ENCODE data around the gene SEMA5B.

The SEMA5B gene

DNA sequence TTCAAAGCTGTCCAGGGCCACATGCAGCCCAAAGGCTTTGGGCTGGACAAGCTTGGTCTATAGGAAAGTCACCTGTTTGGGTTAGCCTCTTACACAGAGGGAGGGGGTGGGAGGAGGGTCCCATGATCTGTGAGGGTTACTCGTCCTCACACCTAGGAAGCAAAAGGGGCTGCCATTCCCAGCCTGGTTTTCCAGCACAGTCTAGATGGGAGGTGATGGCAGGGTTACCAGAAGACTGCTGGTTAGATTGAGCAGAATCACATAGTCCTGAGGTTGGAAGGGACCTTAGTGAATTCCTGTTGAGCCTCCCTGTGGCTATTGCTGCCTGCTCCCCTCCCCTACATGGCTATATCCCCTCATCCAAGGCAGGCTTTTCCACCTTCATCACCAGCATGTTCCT is 101.8 kb downstream of the SEMA5B start:
- DNase-seq (ENCODE audit: low spot score): no peak

DNA sequence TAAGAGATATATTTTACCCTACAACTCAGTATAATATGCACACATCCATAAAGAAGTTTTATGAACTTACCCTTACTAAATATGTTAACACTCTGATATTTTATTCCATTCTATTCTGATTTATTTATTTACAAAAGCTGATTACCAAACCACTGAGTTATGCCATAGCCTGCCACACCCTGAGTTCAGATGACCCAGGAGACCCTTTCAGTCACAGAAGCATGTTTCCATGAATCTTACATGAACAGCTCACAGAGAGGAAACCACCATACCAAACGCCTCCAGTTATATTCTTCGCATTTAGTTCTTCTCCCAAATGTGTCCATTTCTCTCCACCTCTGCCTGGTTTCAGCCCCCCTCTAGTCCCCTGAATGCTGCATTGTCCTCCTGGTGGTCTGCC is 103.5 kb downstream of the SEMA5B start:
- DNase-seq (ENCODE audit: low spot score): no peak

DNA sequence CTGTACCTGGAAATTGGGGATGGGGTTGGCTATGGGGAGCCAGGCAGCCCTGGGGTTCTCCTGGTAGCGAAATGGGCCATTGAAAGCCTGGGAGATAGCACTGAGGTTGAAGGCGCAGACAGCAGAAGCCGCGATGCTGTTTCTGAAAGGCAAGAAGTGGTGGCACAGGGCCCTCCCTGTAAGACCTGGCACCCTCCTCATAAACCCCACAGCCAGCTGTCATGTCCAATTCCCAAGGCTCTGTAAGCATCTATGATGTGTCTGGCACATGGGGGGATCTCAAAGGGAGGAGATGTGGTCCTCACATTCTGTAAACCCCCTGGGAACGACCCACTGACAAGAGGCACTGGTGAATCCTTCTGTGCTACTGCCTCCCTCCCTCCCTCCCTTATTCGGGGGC is 104.0 kb downstream of the SEMA5B start:
- DNase-seq (ENCODE audit: low spot score): peak; percentile 85

DNA sequence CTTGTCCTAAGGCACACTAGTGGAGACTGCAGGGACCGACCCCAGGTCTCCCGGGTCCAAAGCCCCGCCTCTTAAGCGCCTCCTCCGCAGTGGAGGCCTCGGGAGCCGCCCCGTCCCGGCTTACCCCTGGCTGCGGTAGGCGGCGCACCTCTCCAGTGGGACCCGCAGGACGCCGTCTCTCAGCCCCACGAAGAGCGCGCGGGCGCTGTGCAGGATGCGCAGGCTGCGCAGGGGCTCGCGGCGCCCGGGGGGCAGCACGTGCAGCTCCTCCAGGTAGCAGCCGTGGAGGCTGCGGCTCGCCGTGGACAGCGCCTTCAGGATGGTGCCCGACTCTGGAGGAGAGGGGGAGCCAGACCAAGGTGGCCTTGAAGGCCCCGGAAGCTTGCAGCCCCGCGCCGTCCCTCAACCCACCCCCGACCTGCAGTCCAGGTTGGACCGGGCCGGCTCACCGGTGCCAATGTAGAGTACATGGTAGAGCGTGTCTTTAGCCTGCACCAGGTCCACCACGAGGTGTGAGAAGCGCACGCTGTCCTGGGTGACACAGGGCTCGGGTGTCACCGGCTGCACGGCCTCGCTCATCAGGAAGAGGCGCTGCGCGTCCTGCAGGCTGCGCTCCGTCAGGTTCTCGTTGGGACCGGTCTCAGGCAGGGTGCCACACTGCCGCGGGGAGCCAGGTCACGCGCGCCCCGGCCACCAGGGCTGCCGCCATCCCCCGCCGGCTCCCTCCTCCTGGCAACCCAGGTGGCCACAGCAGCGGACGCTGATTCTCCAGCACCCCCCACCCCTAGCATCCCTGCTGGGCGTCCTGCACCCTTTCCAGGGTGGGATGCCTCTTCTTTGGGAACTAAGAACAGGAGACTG is 105.5 kb downstream of the SEMA5B start:
- DNase-seq (ENCODE audit: low spot score): no peak

DNA sequence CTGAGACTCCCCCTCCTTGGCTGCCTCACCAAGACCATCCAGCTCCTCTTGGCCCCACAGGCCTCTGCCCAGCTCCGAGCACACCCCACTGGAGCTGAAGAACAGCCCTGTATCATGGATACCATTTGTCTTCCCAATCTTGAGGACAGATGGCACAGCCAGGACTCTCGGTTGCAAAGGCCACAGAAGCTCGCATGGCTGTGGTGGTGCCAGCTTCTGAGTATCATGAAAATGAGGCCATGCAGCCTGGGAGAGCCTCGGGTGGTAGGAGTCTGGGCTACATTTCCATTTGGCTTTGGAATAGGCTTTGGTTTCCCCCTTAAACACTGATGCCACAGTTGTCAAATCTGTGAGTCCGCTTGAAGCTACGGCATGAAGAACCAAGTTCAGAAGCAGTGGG is 106.6 kb downstream of the SEMA5B start:
- DNase-seq (ENCODE audit: low spot score): no peak

DNA sequence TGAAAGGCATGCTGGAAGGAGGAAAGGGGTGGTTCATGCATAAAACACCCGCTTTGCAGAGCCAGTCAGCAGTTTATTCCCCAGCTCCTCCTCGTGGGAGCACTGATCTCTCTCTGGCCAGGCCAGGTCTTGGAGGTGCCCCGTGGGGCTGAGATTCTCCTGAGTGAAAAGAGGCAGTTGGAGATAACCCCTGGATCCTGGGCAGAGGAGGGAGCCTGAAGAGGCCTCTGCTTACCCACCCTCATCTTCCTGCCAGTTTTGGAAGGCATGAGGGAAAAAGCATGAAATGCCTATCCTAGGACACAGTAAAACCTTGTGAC is 108.3 kb downstream of the SEMA5B start:
- DNase-seq (ENCODE audit: low spot score): no peak

DNA sequence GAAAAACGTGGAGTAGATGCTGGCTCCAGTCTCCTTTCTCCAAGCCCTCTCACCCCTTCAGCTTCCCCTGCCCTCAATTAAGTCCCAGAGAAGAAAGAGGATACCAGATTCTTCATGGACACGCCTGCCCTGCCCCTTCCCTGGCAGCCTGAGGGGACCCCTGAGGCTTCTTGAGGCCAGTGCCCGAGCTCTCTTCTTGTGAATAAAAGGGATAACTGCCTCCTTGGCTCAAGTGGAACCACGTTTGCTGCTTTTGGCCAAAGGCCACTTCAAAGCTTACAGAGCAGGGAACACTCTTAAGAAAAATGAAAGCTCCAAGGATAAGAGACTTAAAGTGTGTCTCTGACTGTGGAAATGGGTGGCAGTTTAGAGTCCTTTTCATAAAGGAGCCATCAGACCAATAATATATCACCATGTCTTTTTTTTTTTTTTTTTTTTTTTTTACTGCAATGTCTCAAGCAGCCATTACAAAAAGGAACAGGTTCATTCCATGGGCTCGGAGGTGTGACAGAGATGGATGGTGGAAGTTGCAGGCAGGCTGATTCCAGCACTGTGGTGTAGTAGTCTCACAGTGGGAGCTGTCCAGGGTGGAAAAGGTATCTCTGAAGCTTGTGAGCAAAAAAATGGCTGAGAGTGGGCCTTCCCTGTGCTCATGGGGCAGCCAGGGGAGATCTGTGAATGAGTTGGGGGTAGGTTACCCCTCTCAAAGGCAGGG is 108.8 kb downstream of the SEMA5B start:
- DNase-seq (ENCODE audit: low spot score): no peak

DNA sequence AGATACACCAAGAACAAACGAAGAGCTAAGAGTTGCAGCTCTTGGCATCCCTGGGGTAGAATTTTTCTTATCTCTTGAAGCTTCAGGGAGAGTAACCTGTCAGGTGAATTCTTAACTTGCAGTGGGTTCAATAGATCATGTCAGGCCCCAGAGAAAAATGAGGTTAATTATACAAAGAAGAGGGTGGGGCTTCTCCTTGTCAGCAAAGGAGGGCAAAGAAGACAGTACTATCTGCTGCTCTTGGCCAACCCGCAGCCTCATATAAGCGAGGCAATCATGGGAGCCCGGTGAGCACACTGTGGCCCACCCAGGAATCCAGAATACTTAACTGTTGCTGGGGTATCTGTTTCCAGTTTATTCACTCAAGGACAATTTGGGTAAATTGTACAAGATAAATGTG is 110.2 kb downstream of the SEMA5B start:
- DNase-seq (ENCODE audit: low spot score): no peak

DNA sequence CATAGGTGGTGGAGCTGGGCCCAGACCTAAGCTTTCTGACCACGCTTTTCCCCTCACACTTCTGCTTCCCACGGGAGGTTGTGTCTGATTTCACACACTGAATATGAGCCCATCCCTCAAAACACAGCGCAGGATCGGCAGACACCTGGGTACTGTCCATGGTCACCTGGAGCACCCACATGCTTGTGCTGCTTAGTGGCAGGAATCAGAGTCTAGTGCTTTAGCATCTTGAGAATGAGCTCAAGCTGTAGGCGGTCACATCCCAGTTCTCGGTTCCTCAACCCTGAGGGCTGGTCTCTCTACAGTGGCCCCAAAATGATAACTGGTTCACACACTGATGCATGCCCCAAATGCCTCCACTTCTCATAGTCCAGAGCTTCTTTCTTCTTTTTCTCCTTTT is 111.0 kb downstream of the SEMA5B start:
- no peak for DNase-seq (ENCODE audit: low spot score)

DNA sequence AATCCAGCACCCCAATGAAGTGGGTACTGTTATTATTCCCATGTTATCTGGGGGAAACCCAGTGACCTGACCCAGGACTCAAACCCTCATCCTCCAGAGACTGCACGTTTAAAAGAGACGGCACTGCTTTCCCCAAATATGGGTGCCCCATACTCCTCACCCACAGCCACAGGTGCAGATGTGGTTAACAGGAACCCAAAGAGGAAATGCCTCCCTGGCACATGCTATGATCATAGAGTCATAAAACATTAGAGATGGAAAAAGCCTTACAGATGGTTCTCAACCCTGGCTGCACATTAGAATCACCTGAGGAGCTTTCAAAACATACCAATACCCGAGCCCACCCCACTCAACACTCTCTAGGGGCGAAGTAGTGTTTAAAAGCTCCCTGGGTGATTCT is 111.5 kb downstream of the SEMA5B start:
- DNase-seq (ENCODE audit: low spot score): no peak

DNA sequence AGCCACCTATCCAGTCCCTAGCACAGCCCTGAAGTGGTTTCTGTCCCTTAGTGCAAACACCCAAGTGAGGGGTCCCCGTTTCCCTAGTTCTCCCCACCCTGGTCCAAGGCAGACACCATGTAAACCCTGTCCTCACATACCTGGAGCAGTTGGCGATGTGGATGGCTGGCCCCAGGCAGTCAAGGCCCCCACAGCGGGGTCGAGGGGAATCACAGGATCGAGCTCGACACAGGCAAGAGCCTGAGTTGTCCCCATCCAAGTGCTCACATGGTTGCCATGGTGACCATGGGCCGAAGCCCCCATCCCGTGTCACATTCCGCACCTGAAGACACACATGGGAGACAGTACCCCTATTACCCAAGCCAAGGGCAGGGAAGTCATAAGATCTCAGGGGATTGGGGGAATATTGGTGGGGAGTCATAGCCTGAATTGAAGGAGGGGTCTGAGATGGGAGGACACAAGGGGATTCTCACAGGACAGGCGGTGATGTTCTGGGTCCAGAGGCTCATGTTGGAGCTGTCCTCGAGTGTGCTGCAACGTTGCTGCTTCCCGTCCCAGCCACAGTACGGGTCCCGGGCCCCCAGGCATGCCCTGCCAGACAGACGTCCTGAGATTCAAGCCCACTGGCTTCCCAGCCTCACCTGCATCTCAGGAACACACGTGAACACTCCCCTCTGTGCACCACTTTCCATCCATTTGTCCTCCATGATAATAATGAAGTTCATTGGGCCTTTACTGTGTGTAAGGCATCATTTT is 112.1 kb downstream of the SEMA5B start:
- DNase-seq (ENCODE audit: low spot score): no peak

DNA sequence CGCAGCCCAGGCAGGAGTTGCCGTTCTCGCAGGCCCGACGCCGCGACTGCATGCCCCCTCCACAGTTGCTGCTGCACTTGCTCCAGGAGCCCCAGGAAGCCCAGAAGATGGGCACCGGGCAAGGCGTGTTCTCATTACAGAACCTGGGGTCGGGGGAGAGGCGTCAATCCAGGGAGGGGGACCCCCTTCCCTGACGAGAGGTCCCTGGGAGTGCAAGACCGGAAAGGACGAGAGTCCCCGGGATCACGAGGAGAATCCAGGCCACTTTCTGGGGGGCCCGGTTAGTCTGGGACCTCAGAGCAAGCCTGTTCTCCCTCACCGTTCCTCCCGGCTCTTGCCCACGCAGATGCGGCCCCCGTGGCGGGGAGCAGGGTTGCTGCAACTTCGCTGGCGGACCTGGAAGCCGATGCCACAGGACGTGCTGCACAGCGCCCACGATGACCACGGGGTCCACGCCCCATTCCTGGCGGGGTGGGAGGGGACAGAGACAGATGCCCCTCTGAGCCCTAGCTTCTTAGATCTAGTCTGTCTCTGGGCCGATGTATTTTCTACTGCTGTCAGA is 113.9 kb downstream of the SEMA5B start:
- no peak for DNase-seq (ENCODE audit: low spot score)

DNA sequence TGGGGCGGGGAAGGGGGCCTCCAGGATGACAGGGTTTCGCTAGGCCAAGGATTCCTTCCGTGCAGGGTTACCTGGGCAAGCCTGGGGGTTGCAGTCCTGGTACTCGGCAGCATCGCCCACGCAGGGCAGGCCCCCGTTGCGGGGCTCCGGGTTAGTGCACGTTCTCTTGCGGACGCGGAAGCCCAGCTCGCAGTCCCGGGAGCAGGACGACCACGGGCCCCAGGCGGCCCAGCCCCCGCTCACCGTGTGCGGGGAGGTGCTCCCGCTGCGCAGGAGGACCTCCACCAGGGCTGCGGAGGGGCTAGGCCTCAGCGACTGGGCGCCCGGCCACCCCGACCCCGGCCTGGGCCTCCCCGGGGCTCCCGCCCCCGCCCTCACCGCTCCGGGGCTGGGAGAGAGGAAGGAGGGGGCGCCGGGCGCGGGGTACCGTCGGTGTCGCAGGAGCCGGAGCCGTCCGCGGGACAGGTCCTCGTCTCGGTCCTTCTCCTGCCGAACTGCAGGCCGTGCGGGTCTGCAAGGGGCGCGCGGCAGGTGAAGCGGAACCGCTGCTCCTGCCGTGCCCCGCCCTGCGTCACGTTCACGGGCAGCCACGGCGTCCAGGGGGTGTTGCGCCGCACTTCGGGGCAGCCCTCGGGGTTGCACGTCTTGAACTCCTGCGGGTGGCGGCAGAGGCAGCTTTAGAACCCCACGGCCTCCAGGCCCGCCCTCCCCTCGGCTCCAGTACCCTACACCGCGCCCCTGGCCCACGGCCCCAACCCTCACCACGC is 114.6 kb downstream of the SEMA5B start:
- DNase-seq (ENCODE audit: low spot score): no peak

DNA sequence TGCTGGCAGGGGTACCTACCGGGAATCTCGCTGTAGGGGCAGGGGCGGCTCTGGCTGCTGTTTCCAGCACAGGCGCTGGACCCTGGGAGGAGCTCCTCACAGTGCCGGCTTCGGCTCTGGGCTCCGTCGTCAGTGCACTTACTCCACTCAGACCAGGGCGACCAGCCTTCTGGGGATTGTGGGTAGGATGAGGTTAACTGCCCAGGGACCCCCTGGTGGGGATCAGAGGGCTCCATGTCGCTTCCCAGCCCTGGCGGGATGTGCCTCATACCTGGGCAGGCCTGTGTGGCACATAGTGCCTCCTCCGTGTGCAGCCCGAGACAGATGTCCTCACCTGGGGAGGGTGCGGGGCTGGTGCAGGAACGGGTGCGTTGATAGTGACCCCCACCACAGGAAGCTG is 115.7 kb downstream of the SEMA5B start:
- DNase-seq (ENCODE audit: low spot score): no peak

DNA sequence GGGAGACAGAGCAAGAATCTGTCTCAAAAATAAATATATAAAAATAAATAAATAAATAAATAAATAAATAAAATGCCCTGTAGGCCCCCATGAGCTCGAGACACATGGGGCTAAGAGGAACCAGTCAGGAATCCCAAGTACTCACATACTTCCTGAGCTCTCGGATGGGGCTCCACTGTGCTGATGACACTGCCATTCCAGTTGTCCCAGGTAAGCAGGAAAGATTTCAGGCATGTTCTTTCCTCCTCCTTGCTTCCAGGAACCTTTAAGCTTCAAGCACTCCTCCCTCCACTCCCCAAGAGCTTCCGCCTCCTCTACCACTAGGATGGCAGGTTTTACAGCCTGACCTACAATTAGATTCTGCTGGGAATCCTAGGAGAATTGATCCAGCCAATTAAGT is 119.3 kb downstream of the SEMA5B start:
- DNase-seq (ENCODE audit: low spot score): no peak

DNA sequence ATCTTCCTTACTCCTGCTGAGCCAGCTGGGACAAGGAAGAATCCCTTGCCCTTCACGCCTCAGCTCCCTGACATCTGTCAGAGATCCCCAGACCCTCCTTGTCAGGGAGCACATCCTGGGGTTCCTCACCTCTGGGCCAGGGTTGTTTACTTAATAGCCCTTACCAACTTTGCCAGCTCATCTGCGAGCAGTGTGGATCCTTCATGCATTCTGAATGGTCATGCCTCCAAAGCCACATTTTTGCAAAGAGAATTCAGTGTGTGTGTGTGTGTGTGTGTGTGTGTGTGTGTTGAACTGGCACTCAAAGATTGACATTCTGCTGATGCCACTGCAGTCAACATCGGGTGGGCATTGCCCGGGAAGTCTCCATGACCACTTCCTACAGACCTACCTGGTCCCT is 120.1 kb downstream of the SEMA5B start:
- DNase-seq (ENCODE audit: low spot score): no peak

DNA sequence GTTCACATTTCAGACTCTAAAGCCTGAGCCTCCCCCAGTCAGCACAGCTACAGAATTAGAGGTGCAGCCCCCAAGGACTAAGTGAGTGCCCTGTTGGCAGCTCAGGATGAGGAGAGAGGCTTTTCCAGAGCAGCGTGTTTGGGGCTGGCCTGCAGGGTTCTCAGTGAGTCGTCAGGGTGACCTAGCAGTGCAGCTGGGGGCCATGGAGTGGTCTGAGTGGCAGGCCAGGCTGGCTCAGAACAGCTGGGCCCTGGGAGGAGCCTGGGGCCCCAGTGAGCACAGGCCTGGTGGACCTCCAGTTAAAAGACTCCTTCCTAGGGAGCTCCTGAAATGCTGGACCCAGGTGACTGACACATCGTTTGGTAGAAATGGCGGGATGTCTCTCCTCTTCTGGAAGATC is 124.4 kb downstream of the SEMA5B start:
- no peak for DNase-seq (ENCODE audit: low spot score)

DNA sequence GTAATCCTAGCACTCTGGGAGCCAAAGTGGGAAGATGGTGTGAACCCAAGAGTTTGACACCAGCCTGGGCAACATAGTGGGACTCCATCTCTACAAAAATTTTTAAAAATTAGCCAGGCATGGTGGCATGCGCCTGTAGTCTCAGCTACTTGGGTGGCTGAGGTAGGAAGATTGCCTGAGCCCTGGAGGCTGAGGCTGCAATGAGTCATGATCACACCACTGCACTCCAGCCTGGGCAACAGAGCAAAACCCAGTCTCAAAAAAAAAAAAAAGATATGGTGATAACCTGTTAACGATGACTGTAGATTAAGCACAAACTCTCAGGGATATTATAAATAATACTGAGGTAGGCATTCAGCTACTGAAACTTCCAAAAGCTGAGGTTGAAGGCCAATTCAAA is 125.2 kb downstream of the SEMA5B start:
- DNase-seq (ENCODE audit: low spot score): no peak

DNA sequence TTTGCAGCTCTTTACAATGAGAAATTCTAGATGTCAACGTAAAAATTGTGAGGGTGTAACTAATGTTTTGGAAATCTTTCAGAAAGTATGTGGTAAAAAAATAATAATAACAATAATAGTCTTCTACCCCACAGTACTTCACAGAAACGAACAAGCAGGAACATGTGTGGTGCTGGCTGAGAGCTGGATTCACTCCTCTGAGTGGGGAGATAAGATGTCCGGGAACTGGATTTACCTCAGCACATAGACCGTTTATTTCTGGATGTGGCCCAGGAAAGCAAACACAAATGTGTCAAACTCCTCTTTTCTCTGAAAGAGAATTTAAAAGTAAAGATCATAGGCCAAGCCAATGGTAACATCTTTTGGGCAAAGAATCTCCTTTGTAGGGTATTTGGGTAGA is 129.3 kb downstream of the SEMA5B start:
- no peak for DNase-seq (ENCODE audit: low spot score)

DNA sequence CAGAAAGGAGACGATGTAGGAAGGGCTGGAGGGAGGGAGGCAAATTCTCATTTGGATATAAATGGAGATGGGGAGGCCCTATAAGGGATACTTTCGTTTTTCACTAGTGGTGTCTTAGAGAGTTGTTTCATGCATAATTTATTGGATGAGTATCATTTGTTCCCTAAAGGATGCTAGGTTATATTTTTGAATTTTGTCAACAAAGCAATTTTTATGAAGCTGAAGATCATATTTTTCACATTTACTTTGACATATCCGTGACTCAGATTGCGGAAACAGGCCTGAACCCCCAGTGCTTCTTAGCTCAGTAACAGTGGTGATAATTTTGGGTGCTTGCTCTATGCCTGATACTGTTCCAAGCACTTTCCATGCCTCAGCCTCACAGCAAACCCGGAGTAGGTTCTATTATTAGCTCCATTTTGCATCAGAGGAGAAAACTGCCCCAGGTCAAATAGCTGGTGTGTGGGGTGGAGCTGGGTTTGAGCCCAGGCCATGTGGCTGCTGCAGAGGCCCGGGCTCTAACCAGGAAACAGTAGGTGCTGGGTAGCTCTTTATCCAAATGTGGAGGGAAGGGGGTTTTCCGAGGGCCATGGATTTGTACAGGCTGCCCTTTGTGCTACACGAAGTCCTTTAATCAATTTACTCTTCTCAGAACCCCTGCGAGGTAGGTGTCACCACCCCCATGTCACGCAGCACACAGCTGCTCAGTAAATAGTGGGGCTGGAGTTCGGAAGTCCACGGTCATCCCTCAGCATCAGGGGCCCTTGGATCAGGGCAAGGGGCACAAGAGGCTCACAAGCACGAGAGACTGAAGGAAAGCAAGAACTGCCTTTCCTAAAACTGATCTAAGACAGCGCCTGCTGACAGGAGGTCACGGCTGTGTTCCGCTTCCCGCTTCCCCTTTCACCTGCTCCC is 133.6 kb downstream of the SEMA5B start:
- no peak for DNase-seq (ENCODE audit: low spot score)

DNA sequence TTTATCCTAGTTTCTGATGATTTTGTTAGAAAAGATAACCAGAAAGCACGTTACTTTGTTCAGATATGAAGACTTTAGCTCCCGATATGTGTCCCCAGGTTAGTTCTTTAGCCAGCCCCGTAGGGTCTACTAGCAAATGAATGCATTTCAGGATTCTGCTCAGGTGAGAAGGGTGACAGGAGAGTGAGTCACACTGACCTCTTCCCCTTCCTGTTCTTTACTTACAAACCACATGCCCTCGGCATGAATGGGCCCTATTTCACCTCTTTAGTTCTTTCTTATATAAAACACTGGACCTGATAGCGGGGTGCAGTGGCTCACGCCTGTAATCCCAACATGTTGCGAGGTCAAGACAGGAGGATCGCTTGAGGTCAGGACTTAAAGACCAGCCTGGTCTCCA is 134.3 kb downstream of the SEMA5B start:
- no peak for DNase-seq (ENCODE audit: low spot score)
